ENCODE results near the gene TNFSF15. TPM values are rescaled to one million over a fixed set of nuclear protein-coding genes. Genes with fewer than 3 reads are reported as not detected.
"Not testable (repeated sequence)": the region's sequence is repeated elsewhere in the genome, so short reads cannot be mapped to it uniquely, and the experiment has no call there.

Gene TNFSF15
- total and polyA plus RNA-seq, 7 donors = 0.03 to 0.13 (median 0.04) TPM; not detected in 2

GRCh38 chr9:114745108-114745848 is 60.6 kb downstream of the TNFSF15 start:
- TF ChIP-seq CTCF (IDR thresholded peaks at IDR 0.05) = no peak
- WGBS, 3 donors = 46 to 55% (median 50%) methylated on average over 6 of the region's 6 CpGs
- H3K27me3 ChIP-seq (ENCODE audit: insufficient read depth in 3 of 3, low read length in 2 of 3) = no peaks in the 10 kb centered on the region
- intact Hi-C loops (cut with DNase I) = no loop called here
- DNase-seq = no peak
- no peaks in the 10 kb centered on the region for H3K36me3 ChIP-seq (ENCODE audit: insufficient read depth in 1 of 2, low read depth in 1 of 2)
- no peak overlapping the region for H3K4me3 ChIP-seq
- no peak for ATAC-seq
- no peaks in the 10 kb centered on the region for H3K9me3 ChIP-seq
- no peak overlapping the region for H3K27ac ChIP-seq
- H3K4me1 ChIP-seq = no peaks in the 10 kb centered on the region

DNA sequence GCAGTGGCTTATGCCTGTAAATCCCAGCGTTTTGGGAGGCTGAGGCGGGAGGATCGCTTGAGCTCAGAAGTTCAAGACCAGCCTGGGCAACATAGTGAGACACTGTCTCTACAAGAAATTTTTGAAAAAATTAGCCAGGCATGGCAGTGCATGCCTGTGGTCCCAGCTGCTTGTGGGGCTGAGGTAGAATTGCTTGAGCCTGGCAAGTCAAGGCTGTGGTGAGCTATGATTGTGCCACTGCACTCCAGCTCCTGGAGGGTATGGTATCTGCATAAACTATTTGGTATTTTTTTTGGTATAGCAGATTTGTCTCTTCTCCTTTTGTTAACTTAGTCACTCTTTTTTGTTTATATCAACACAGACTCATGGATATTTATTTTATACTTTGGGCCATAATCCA is 62.4 kb downstream of the TNFSF15 start:
- Histone ChIP-seq H3K27ac (no peak overlapping the region), H3K4me3 (no peak overlapping the region), H3K9me3 (no peaks in the 10 kb centered on the region), H3K36me3 (ENCODE audit: insufficient read depth in 1 of 2, low read depth in 1 of 2) (no peaks in the 10 kb centered on the region), H3K4me1 (no peaks in the 10 kb centered on the region), H3K27me3 (ENCODE audit: insufficient read depth in 3 of 3, low read length in 2 of 3) (no peaks in the 10 kb centered on the region)
- DNase-seq (no peak), ATAC-seq (no peak)
- 86 to 90% (median 90%) methylated on average over 3 of the region's 3 CpGs for WGBS, 3 donors
- no peak for TF ChIP-seq CTCF (IDR thresholded peaks at IDR 0.05)
- intact Hi-C loops (cut with DNase I) = loop anchor here in 1 of 2 donors (5.0 kb wide), 1 partner anchor 779 kb away; no protein-coding TSS in a partner anchor

DNA sequence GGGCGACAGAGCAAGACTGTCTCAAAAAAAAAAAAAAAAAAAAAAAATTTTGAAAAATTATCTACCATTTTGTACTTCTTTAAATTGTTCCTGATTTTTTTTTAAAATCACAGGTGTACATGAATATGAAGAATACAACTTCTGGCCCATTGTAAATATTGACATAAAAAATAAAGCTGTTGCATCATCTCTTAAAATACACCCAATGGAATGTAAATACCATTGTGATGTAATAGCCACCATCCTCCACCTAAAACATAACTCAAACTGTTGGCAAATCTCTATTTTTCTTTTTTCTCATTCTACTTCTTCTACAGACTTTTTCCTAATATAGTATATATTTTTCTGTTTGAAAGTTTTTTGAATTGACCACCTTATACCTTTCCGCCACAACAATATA is 62.9 kb downstream of the TNFSF15 start:
- intact Hi-C loops (cut with DNase I) = loop anchor here in 1 of 2 donors (5.0 kb wide), 1 partner anchor 779 kb away; no protein-coding TSS in a partner anchor
- WGBS, 3 donors = 82 to 98% (median 93%) methylated on average over 2 of the region's 2 CpGs
- no peak for ATAC-seq

GRCh38 chr9:114741521-114741920 is 64.3 kb downstream of the TNFSF15 start:
- intact Hi-C loops (cut with DNase I) = loop anchor here in 1 of 2 donors (5.0 kb wide), 1 partner anchor 781 kb away; no protein-coding TSS in a partner anchor
- not testable (repeated sequence) for H3K27ac ChIP-seq; DNase-seq; H3K27me3 ChIP-seq (ENCODE audit: insufficient read depth in 3 of 3, low read length in 2 of 3); H3K4me3 ChIP-seq; H3K4me1 ChIP-seq; ATAC-seq; H3K9me3 ChIP-seq; H3K36me3 ChIP-seq (ENCODE audit: insufficient read depth in 1 of 2, low read depth in 1 of 2)
- 79 to 95% (median 83%) methylated on average over 1 of the region's 1 CpG for WGBS, 3 donors

More for the DNA sequence above, 62.9 kb downstream of the TNFSF15 start:
- no peaks in the 10 kb centered on the region for H3K9me3 ChIP-seq
- no peak overlapping the region for H3K4me3 ChIP-seq
- H3K4me1 ChIP-seq = no peaks in the 10 kb centered on the region
- H3K27me3 ChIP-seq (ENCODE audit: insufficient read depth in 3 of 3, low read length in 2 of 3) = no peaks in the 10 kb centered on the region
- no peak overlapping the region for H3K27ac ChIP-seq
- DNase-seq = no peak
- no peak for TF ChIP-seq CTCF (IDR thresholded peaks at IDR 0.05)
- no peaks in the 10 kb centered on the region for H3K36me3 ChIP-seq (ENCODE audit: insufficient read depth in 1 of 2, low read depth in 1 of 2)

DNA sequence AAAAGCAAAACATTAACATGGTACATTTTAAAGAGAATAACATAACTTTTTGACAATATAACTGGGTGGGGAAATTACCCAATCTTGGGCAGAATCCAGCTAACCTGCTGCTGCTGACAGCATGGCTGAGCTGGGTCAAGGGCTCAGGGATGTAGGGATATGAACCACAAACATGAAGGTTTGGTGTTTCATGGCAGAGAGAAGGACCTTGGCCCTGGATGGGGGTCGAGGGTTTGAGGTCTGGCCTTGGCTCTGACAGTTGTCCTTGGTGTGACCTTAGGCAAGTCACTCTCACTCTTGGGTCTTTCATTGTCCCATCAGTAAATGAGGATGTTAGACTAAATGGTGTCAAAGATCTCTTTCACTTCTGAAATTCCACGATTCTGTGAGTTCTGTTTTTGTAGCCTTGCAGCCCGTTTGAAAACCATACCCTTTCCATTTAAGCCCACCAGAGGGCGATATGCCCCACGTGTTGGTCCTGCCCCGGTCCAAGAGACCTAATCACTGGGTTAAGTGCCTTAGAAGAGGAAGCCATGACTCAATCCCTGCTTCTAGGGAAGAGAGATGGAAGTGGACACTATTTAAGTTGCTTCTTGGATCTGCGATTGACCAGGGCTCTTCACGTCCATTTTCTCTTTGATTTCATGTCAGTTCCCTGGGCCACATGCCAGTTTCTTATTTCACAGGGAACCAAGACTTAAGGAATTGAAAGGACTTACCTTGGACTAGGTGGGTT is 67.1 kb downstream of the TNFSF15 start:
- Histone ChIP-seq H3K4me3 (no peak overlapping the region), H3K9me3 (no peaks in the 10 kb centered on the region), H3K27me3 (ENCODE audit: insufficient read depth in 3 of 3, low read length in 2 of 3) (no peaks in the 10 kb centered on the region), H3K4me1 (no peaks in the 10 kb centered on the region), H3K27ac (no peak overlapping the region), H3K36me3 (ENCODE audit: insufficient read depth in 1 of 2, low read depth in 1 of 2) (no peaks in the 10 kb centered on the region)
- ATAC-seq (peak; percentile 61 to 81 (median 80)), DNase-seq (peak; percentile 44 to 66)
- intact Hi-C loops (cut with DNase I) = loop anchor here (1.0 to 10.0 kb wide), 5 partner anchors 173 to 786 kb away; no protein-coding TSS in a partner anchor
- WGBS, 3 donors = 24 to 25% (median 25%) methylated on average over 8 of the region's 8 CpGs
- TF ChIP-seq CTCF (IDR thresholded peaks at IDR 0.05) = peak; percentile 86
